Endothelial cell of umbilical vein (primary cell): ENCODE data around the gene LENEP. TPM values are rescaled to one million over a fixed set of nuclear protein-coding genes. Genes with fewer than 3 reads are reported as not detected.

Source experiments
- BruUV-seq: library from RNA; stranded (reverse); fragments of 400-500 nt; replicated peaks from 2 replicates; lab custom pipeline; 2021; lab: Mats Ljungman, UMichigan
- CTCF ChIA-PET: fragments of 300-600, 350-600 bp; sonication (Branson Sonifier 250); formaldehyde crosslinking; loops from one replicate; lab custom pipeline; 2021; ENCODE audit warnings: antibody characterized with exemption, inconsistent platforms; lab: Charles Lee
- POLR2A ChIA-PET: fragments of 300-600, 350-600 bp; sonication (Branson Sonifier 250); formaldehyde crosslinking; loops from one replicate; lab custom pipeline; 2021; ENCODE audit warnings: antibody characterized with exemption, inconsistent platforms; lab: Charles Lee
- DNase-seq: peaks from one replicate; pipeline ENCODE4 v3.0.0-alpha.2; 2011; ENCODE audit warnings: low read depth, low spot score
- FAIRE-seq: peaks from 2 replicates; lab custom pipeline; 2011; peaks lifted over from hg19 to GRCh38; lab: Jason Lieb, UNC
- H2AFZ ChIP-seq: 2 replicates; pipeline ENCODE4 v1.6.0; 2012; ENCODE audit warnings: low read depth, low read length, control low read depth, inconsistent platforms
- H3K27ac ChIP-seq: 2 replicates; pipeline ENCODE4 v1.5.1; 2011; ENCODE audit warnings: low read depth, mild to moderate bottlenecking, control low read depth, low read length, moderate library complexity; ENCODE audit not compliant: insufficient read depth
- H3K27me3 ChIP-seq, 2 experiments: 2 replicates each; pipeline versions ENCODE4 v1.6.0 to v1.6.1; 2011; ENCODE audit warnings: low read length in 2 of 2, mixed read lengths in 1 of 2; ENCODE audit not compliant: control insufficient read depth in 2 of 2, insufficient read depth in 2 of 2
- H3K36me3 ChIP-seq, 2 experiments: 2 replicates in 1 of 2; 3 replicates in 1 of 2; pipeline ENCODE4 v1.5.1; 2011; ENCODE audit warnings: low read length in 2 of 2, mild to moderate bottlenecking in 1 of 2, moderate library complexity in 1 of 2; ENCODE audit not compliant: control insufficient read depth in 2 of 2, insufficient read depth in 2 of 2; ENCODE audit errors: extremely low read depth in 1 of 2
- H3K4me1 ChIP-seq: 3 replicates; pipeline ENCODE4 v1.5.1; 2011; ENCODE audit warnings: mild to moderate bottlenecking, low read length; ENCODE audit not compliant: control insufficient read depth, insufficient read depth; ENCODE audit errors: extremely low read depth
- H3K4me2 ChIP-seq: 2 replicates; pipeline ENCODE4 v1.6.1; 2011; ENCODE audit warnings: low read length, control low read depth, mixed read lengths; ENCODE audit not compliant: insufficient read depth
- H3K4me3 ChIP-seq, 3 experiments: fragments of 200-600 bp in 1 of 3; sonication (generic), shearing (Covaris generic) in 1 of 3; replicated peaks in 1 of 3; 2 replicates each; pipeline ENCODE4 v1.5.1; 2011 to 2016; ENCODE audit warnings: control low read depth in 3 of 3, low read length in 3 of 3, mild to moderate bottlenecking in 2 of 3, inconsistent platforms in 1 of 3, low read depth in 1 of 3, moderate library complexity in 1 of 3; ENCODE audit not compliant: insufficient read depth in 1 of 3
- H3K79me2 ChIP-seq: 2 replicates; pipeline ENCODE4 v1.6.0; 2012; ENCODE audit warnings: low read length, inconsistent platforms; ENCODE audit not compliant: control insufficient read depth, insufficient read depth
- H3K9ac ChIP-seq: replicated peaks from 2 replicates; pipeline ENCODE3; 2011; ENCODE audit warnings: low read length, control low read depth; ENCODE audit not compliant: insufficient read depth; ENCODE audit errors: extremely low read depth
- H3K9me1 ChIP-seq: replicated peaks from 3 replicates; pipeline ENCODE4 v1.6.0; 2011; ENCODE audit warnings: mild to moderate bottlenecking, low read length; ENCODE audit not compliant: control insufficient read depth, insufficient read depth; ENCODE audit errors: extremely low read depth
- H3K9me3 ChIP-seq: replicated peaks from 2 replicates; pipeline ENCODE4 v1.5.1; 2012; ENCODE audit warnings: low read length, inconsistent platforms; ENCODE audit not compliant: control insufficient read depth, insufficient read depth
- H4K20me1 ChIP-seq: replicated peaks from 2 replicates; pipeline ENCODE3; 2011; ENCODE audit warnings: mild to moderate bottlenecking, low read length; ENCODE audit not compliant: control insufficient read depth, insufficient read depth; ENCODE audit errors: extremely low read depth
- EZH2 ChIP-seq: IDR thresholded peaks from 2 replicates; pipeline ENCODE4 v1.6.1; 2012; ENCODE audit warnings: borderline replicate concordance, low read depth, mild to moderate bottlenecking, moderate library complexity, low read length, inconsistent platforms; ENCODE audit not compliant: severe bottlenecking
- FOS ChIP-seq: IDR thresholded peaks from 2 replicates; pipeline ENCODE4 v1.6.1; 2011; ENCODE audit warnings: mild to moderate bottlenecking, low read length, moderate library complexity, borderline replicate concordance; ENCODE audit not compliant: insufficient read depth
- GATA2 ChIP-seq: IDR thresholded peaks from 2 replicates; pipeline ENCODE4 v1.7.0; 2011; ENCODE audit warnings: low read depth, mild to moderate bottlenecking, moderate library complexity, mixed read lengths, low read length; ENCODE audit not compliant: insufficient read length, insufficient read depth
- JUN ChIP-seq: IDR thresholded peaks from 2 replicates; pipeline ENCODE4 v1.6.1; 2011; ENCODE audit warnings: borderline replicate concordance, low read depth; ENCODE audit not compliant: insufficient read length, insufficient read depth
- MYC ChIP-seq: IDR thresholded peaks from one replicate; pipeline ENCODE4 v1.6.1; 2011; ENCODE audit warnings: mild to moderate bottlenecking, low read depth, low read length
- POLR2A ChIP-seq: IDR thresholded peaks from 2 replicates; pipeline ENCODE4 v1.6.1; 2012; ENCODE audit warnings: low read depth, mild to moderate bottlenecking, control low read depth, low read length
- POLR2AphosphoS5 ChIP-seq: IDR thresholded peaks from 2 replicates; pipeline ENCODE4 v1.6.1; 2012; ENCODE audit warnings: low read depth, mild to moderate bottlenecking, control low read depth, low read length, moderate library complexity; ENCODE audit not compliant: insufficient read depth
- dilution Hi-C: fragments of 300-500 bp; cut with MboI; formaldehyde crosslinking; loops from one replicate; pipeline ENCODE4 v1.15.0; 2019; ENCODE audit warnings: low sequenced_read_pairs; ENCODE audit not compliant: extremely low pct_ligation_motif_present
- intact Hi-C: fragments of 100-400 bp; cut with micrococcal nuclease; formaldehyde crosslinking; loops from one replicate; pipeline ENCODE4 v1.10.0; 2022
- polyA plus RNA-seq, 4 experiments: library from polyadenylated mRNA; depleted of rRNA in 3 of 4; stranded (reverse) in 3 of 4; unstranded in 1 of 4; fragments of >200 nt; gene quantifications; 2 replicates each; pipeline versions ENCODE4 v1.2.1 to v1.2.3, GENCODE V29; 2011 to 2012; ENCODE audit warnings: missing spikeins in 1 of 4
- total RNA-seq: library from RNA; stranded (reverse); gene quantifications from 2 replicates; pipeline ENCODE4 v1.2.3, GENCODE V29; 2021
- TF ChIP-seq, protein P1 (sequence below): IDR thresholded peaks from 2 replicates; pipeline ENCODE4 v1.6.1; 2011; ENCODE audit not compliant: insufficient read depth, insufficient read length
- TF ChIP-seq, protein P2 (sequence below), 2 donors: IDR thresholded peaks; 1 replicate in 1 of 2; 2 replicates in 1 of 2; pipeline ENCODE4 v1.5.1; 2011; ENCODE audit warnings: low read length in 2 of 2, mild to moderate bottlenecking in 2 of 2, moderate library complexity in 2 of 2, control low read depth in 1 of 2, inconsistent platforms in 1 of 2, low read depth in 1 of 2; ENCODE audit not compliant: insufficient read depth in 1 of 2; ENCODE audit errors: extremely low read depth in 1 of 2

Gene LENEP
- total and polyA plus RNA-seq, 2 donors (not counting 3 experiments of a cell fraction or from before 2014, with no cell fraction given): 0.64 TPM; not detected in 1

DNA sequence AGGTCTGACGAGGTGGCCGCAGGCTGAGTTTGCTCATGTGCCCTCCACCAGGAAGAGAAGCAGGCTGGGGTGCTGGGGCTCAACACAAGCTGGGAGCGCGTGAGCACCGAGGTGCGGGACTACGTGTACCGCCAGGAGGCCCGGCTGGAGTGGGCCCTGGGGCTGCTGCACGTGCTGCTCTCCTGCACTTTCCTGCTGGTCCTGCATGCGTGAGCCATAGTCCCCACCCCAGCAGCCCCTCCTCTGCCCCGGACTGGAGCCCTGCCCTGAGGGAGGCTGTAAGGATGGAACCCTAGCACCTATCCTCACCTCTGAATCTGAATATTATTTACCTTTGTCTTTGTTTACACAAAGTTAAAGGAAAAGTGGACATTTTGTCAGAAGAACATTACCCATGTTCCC, 49.9 kb downstream of the LENEP start:
- H3K4me3 ChIP-seq: no peak overlapping the region
- no peaks in the 10 kb centered on the region for H4K20me1 ChIP-seq
- BruUV-seq: no TSS peak
- ChIA-PET CTCF (interaction anchor here (0.7 to 4.5 kb wide), 13 partner anchors 8 to 435 kb away, joined by 4 to 67 read pairs (median 13); partner anchors contain the start of genes ADAM15, DCST1, DCST2 and EFNA4), POLR2A (no interaction called here)
- no peak overlapping the region for H3K9ac ChIP-seq
- peaks cover 16% of the 10 kb centered on the region for H3K4me1 ChIP-seq
- no peak overlapping the region for H3K27ac ChIP-seq
- no peak overlapping the region for H2AFZ ChIP-seq
- no peaks in the 10 kb centered on the region for H3K9me3 ChIP-seq
- no peaks in the 10 kb centered on the region for H3K36me3 ChIP-seq
- H3K27me3 ChIP-seq: peaks cover 0 to 2% of the 10 kb centered on the region in 2 experiments
- no peaks in the 10 kb centered on the region for H3K9me1 ChIP-seq
- no peak for FAIRE-seq
- intact Hi-C loops: no loop called here
- TF ChIP-seq, protein P1, sequence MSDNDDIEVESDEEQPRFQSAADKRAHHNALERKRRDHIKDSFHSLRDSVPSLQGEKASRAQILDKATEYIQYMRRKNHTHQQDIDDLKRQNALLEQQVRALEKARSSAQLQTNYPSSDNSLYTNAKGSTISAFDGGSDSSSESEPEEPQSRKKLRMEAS: no peak
- TF ChIP-seq MYC: no peak
- no peak for TF ChIP-seq POLR2A
- TF ChIP-seq JUN: no peak
- no peak for TF ChIP-seq FOS
- no peak for TF ChIP-seq GATA2
- TF ChIP-seq, protein P2, sequence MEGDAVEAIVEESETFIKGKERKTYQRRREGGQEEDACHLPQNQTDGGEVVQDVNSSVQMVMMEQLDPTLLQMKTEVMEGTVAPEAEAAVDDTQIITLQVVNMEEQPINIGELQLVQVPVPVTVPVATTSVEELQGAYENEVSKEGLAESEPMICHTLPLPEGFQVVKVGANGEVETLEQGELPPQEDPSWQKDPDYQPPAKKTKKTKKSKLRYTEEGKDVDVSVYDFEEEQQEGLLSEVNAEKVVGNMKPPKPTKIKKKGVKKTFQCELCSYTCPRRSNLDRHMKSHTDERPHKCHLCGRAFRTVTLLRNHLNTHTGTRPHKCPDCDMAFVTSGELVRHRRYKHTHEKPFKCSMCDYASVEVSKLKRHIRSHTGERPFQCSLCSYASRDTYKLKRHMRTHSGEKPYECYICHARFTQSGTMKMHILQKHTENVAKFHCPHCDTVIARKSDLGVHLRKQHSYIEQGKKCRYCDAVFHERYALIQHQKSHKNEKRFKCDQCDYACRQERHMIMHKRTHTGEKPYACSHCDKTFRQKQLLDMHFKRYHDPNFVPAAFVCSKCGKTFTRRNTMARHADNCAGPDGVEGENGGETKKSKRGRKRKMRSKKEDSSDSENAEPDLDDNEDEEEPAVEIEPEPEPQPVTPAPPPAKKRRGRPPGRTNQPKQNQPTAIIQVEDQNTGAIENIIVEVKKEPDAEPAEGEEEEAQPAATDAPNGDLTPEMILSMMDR (IDR thresholded peaks at IDR 0.05; ENCODE audit: extremely low read depth in 1 of 2, insufficient read depth in 1 of 2, low read depth in 1 of 2, low read length in 2 of 2): no peak
- TF ChIP-seq POLR2AphosphoS5: no peak
- TF ChIP-seq EZH2: no peak
- DNase-seq: no peak
- H3K79me2 ChIP-seq: no peaks in the 10 kb centered on the region
- dilution Hi-C loops: no loop called here
- H3K4me2 ChIP-seq: no peak overlapping the region
